SHP77 treated with DMSO at 0.1 percent for 48 hours (cell line): ENCODE results near the gene DYNC1I1.

Source experiments
- DNase-seq: peaks from one replicate; lab custom pipeline; 2025; lab: John Stamatoyannopoulos, UW

Gene DYNC1I1

GRCh38 chr7:95793658-95794057 lies 21.3 kb downstream of the DYNC1I1 start:
- no peak for DNase-seq

GRCh38 chr7:95794917-95795515 lies 22.7 kb downstream of the DYNC1I1 start:
- peak; percentile 8 for DNase-seq

- no peak for DNase-seq
These were observed 24.3 kb downstream of the DYNC1I1 start for GRCh38 chr7:95796617-95797016.

GRCh38 chr7:95798401-95798930 lies 26.1 kb downstream of the DYNC1I1 start:
- peak; percentile 91 for DNase-seq

- DNase-seq, result no peak
These were observed 28.4 kb downstream of the DYNC1I1 start for GRCh38 chr7:95800787-95801186.

- DNase-seq, result no peak
These were observed 29.9 kb downstream of the DYNC1I1 start for GRCh38 chr7:95802270-95802669.

- no peak for DNase-seq
These were observed 31.7 kb downstream of the DYNC1I1 start for GRCh38 chr7:95804052-95804451.

GRCh38 chr7:95805909-95806308 lies 33.6 kb downstream of the DYNC1I1 start:
- DNase-seq, result no peak

- DNase-seq, result no peak
These were observed 36.0 kb downstream of the DYNC1I1 start for GRCh38 chr7:95808396-95808795.

GRCh38 chr7:95811846-95812445 lies 39.6 kb downstream of the DYNC1I1 start:
- DNase-seq, result no peak

- no peak for DNase-seq
These were observed 42.4 kb downstream of the DYNC1I1 start for GRCh38 chr7:95814721-95815120.

- no peak for DNase-seq
These were observed 45.7 kb downstream of the DYNC1I1 start for GRCh38 chr7:95817866-95818640.

- no peak for DNase-seq
These were observed 48.4 kb downstream of the DYNC1I1 start for GRCh38 chr7:95820778-95821177.

- no peak for DNase-seq
These were observed 50.4 kb downstream of the DYNC1I1 start for GRCh38 chr7:95822717-95823116.

- no peak for DNase-seq
These were observed 52.3 kb downstream of the DYNC1I1 start for GRCh38 chr7:95824616-95825015.

GRCh38 chr7:95828824-95829790 lies 56.8 kb downstream of the DYNC1I1 start:
- no peak for DNase-seq

GRCh38 chr7:95840953-95841950 lies 68.9 kb downstream of the DYNC1I1 start:
- DNase-seq, result no peak

GRCh38 chr7:95843286-95843685 lies 70.9 kb downstream of the DYNC1I1 start:
- DNase-seq, result no peak

- DNase-seq, result no peak
These were observed 72.7 kb downstream of the DYNC1I1 start for GRCh38 chr7:95845007-95845406.

- no peak for DNase-seq
These were observed 74.7 kb downstream of the DYNC1I1 start for GRCh38 chr7:95847061-95847460.

- DNase-seq, result peak; percentile 12
These were observed 87.1 kb downstream of the DYNC1I1 start for GRCh38 chr7:95859429-95859828.
